ENCODE measurements around the gene DENND4A. TPM values are rescaled to one million over a fixed set of nuclear protein-coding genes. Genes with fewer than 3 reads are reported as not detected.

DENND4A gene
- total RNA-seq, 1 experiment from 2014 or later: 2.9 TPM

- no peaks in the 10 kb centered on the region for H3K36me3 ChIP-seq (replicated peaks; ENCODE audit: control insufficient read depth, insufficient read depth, low read length)
- no peak for DNase-seq
- no peak overlapping the region for H3K4me3 ChIP-seq (ENCODE audit: insufficient read depth, low read depth, low read length)
- no peaks in the 10 kb centered on the region for H3K27me3 ChIP-seq (ENCODE audit: control insufficient read depth, insufficient read depth, low read length)
These were observed 13.1 kb upstream of the DENND4A start for GRCh38 chr15:65805019-65805745.

GRCh38 chr15:65804252-65804931, 12.3 kb upstream of the DENND4A start:
- H3K4me3 ChIP-seq (ENCODE audit: insufficient read depth, low read depth, low read length): no peak overlapping the region
- H3K27me3 ChIP-seq (ENCODE audit: control insufficient read depth, insufficient read depth, low read length): no peaks in the 10 kb centered on the region
- H3K36me3 ChIP-seq (replicated peaks; ENCODE audit: control insufficient read depth, insufficient read depth, low read length): no peaks in the 10 kb centered on the region
- DNase-seq: no peak

GRCh38 chr15:65801229-65801805, 9.2 kb upstream of the DENND4A start:
- no peak for DNase-seq
- no peaks in the 10 kb centered on the region for H3K36me3 ChIP-seq (replicated peaks; ENCODE audit: control insufficient read depth, insufficient read depth, low read length)
- no peaks in the 10 kb centered on the region for H3K27me3 ChIP-seq (ENCODE audit: control insufficient read depth, insufficient read depth, low read length)
- no peak overlapping the region for H3K4me3 ChIP-seq (ENCODE audit: insufficient read depth, low read depth, low read length)

- Histone ChIP-seq H3K36me3 (replicated peaks; ENCODE audit: control insufficient read depth, insufficient read depth, low read length) (no peaks in the 10 kb centered on the region), H3K4me3 (ENCODE audit: insufficient read depth, low read depth, low read length) (no peak overlapping the region), H3K27me3 (ENCODE audit: control insufficient read depth, insufficient read depth, low read length) (no peaks in the 10 kb centered on the region)
- DNase-seq: no peak
These were observed 4.6 kb upstream of the DENND4A start for GRCh38 chr15:65796610-65797078.

GRCh38 chr15:65795663-65796216, 3.6 kb upstream of the DENND4A start:
- H3K4me3 ChIP-seq (ENCODE audit: insufficient read depth, low read depth, low read length): no peak overlapping the region
- no peak for DNase-seq
- H3K27me3 ChIP-seq (ENCODE audit: control insufficient read depth, insufficient read depth, low read length): 0 out of 2 replicates have a peak, but pooled peaks cover 1% of the 10 kb centered on the region
- H3K36me3 ChIP-seq (replicated peaks; ENCODE audit: control insufficient read depth, insufficient read depth, low read length): no peaks in the 10 kb centered on the region

GRCh38 chr15:65793818-65794104, 1.7 kb upstream of the DENND4A start:
- no peak for DNase-seq
- Histone ChIP-seq H3K4me3 (ENCODE audit: insufficient read depth, low read depth, low read length) (no peak overlapping the region), H3K36me3 (replicated peaks; ENCODE audit: control insufficient read depth, insufficient read depth, low read length) (no peaks in the 10 kb centered on the region), H3K27me3 (ENCODE audit: control insufficient read depth, insufficient read depth, low read length) (0 out of 2 replicates have a peak, but pooled peaks cover 2% of the 10 kb centered on the region)

GRCh38 chr15:65792988-65793817, 1.1 kb upstream of the DENND4A start:
- H3K4me3 ChIP-seq (ENCODE audit: insufficient read depth, low read depth, low read length): peak overlapping the region; percentile 87
- H3K36me3 ChIP-seq (replicated peaks; ENCODE audit: control insufficient read depth, insufficient read depth, low read length): no peaks in the 10 kb centered on the region
- DNase-seq: no peak
- 0 out of 2 replicates have a peak, but pooled peaks cover 2% of the 10 kb centered on the region for H3K27me3 ChIP-seq (ENCODE audit: control insufficient read depth, insufficient read depth, low read length)

- Histone ChIP-seq H3K27me3 (ENCODE audit: control insufficient read depth, insufficient read depth, low read length) (0 out of 2 replicates have a peak, but pooled peaks cover 2% of the 10 kb centered on the region), H3K4me3 (ENCODE audit: insufficient read depth, low read depth, low read length) (peak overlapping the region; percentile 87), H3K36me3 (replicated peaks; ENCODE audit: control insufficient read depth, insufficient read depth, low read length) (no peaks in the 10 kb centered on the region)
- peak; percentile 80 for DNase-seq
These were observed 557 bp downstream of the DENND4A start for GRCh38 chr15:65791335-65792137.

- no peaks in the 10 kb centered on the region for H3K36me3 ChIP-seq (replicated peaks; ENCODE audit: control insufficient read depth, insufficient read depth, low read length)
- peak; percentile 13 for DNase-seq
- 0 out of 2 replicates have a peak, but pooled peaks cover 2% of the 10 kb centered on the region for H3K27me3 ChIP-seq (ENCODE audit: control insufficient read depth, insufficient read depth, low read length)
- H3K4me3 ChIP-seq (ENCODE audit: insufficient read depth, low read depth, low read length): peak overlapping the region; percentile 87
These were observed 1.3 kb downstream of the DENND4A start for GRCh38 chr15:65790694-65791334.

- no peak for DNase-seq
- 0 out of 2 replicates have a peak, but pooled peaks cover 2% of the 10 kb centered on the region for H3K27me3 ChIP-seq (ENCODE audit: control insufficient read depth, insufficient read depth, low read length)
- no peaks in the 10 kb centered on the region for H3K36me3 ChIP-seq (replicated peaks; ENCODE audit: control insufficient read depth, insufficient read depth, low read length)
- no peak overlapping the region for H3K4me3 ChIP-seq (ENCODE audit: insufficient read depth, low read depth, low read length)
These were observed 2.2 kb downstream of the DENND4A start for GRCh38 chr15:65789759-65790425.

GRCh38 chr15:65789105-65789504, 3.0 kb downstream of the DENND4A start:
- no peak for DNase-seq

GRCh38 chr15:65787260-65787659, 4.8 kb downstream of the DENND4A start:
- Histone ChIP-seq H3K36me3 (replicated peaks; ENCODE audit: control insufficient read depth, insufficient read depth, low read length) (no peaks in the 10 kb centered on the region), H3K27me3 (ENCODE audit: control insufficient read depth, insufficient read depth, low read length) (0 out of 2 replicates have a peak, but pooled peaks cover 2% of the 10 kb centered on the region), H3K4me3 (ENCODE audit: insufficient read depth, low read depth, low read length) (no peak overlapping the region)
- DNase-seq: no peak

More at GRCh38 chr15:65789105-65789504, 3.0 kb downstream of the DENND4A start:
- 0 out of 2 replicates have a peak, but pooled peaks cover 2% of the 10 kb centered on the region for H3K27me3 ChIP-seq (ENCODE audit: control insufficient read depth, insufficient read depth, low read length)
- no peaks in the 10 kb centered on the region for H3K36me3 ChIP-seq (replicated peaks; ENCODE audit: control insufficient read depth, insufficient read depth, low read length)
- H3K4me3 ChIP-seq (ENCODE audit: insufficient read depth, low read depth, low read length): no peak overlapping the region
